ENCODE results near the gene CLMN.

CLMN gene

GRCh38 chr14:95151561-95151960, 168.1 kb downstream of the CLMN start:
- TF ChIP-seq REST (IDR thresholded peaks at IDR 0.05; ENCODE audit: insufficient replicate concordance, low read depth) (no peak), GABPA (IDR thresholded peaks at IDR 0.05; ENCODE audit: low read depth) (no peak), SPI1 (IDR thresholded peaks at IDR 0.05; ENCODE audit: borderline replicate concordance, low read depth) (no peak), POLR2AphosphoS5 (IDR thresholded peaks at IDR 0.05; ENCODE audit: low read depth) (no peak), CTCF (IDR thresholded peaks at IDR 0.05; ENCODE audit: insufficient read depth, low read length) (no peak)
- no peak for DNase-seq (ENCODE audit: low read depth in 1 of 2, low spot score in 1 of 2)
- no peak overlapping the region for H3K4me3 ChIP-seq (replicated peaks; ENCODE audit: insufficient read depth, low read length)
- H3K27me3 ChIP-seq (ENCODE audit: insufficient read depth, poor library complexity, severe bottlenecking), result no peaks in the 10 kb centered on the region
- no peak overlapping the region for H3K27ac ChIP-seq (replicated peaks)

GRCh38 chr14:95150910-95151309, 168.8 kb downstream of the CLMN start:
- no peaks in the 10 kb centered on the region for H3K27me3 ChIP-seq (ENCODE audit: insufficient read depth, poor library complexity, severe bottlenecking)
- no peak overlapping the region for H3K27ac ChIP-seq (replicated peaks)
- H3K4me3 ChIP-seq (replicated peaks; ENCODE audit: insufficient read depth, low read length), result no peak overlapping the region
- TF ChIP-seq SPI1 (IDR thresholded peaks at IDR 0.05; ENCODE audit: borderline replicate concordance, low read depth) (no peak), GABPA (IDR thresholded peaks at IDR 0.05; ENCODE audit: low read depth) (no peak), REST (IDR thresholded peaks at IDR 0.05; ENCODE audit: insufficient replicate concordance, low read depth) (no peak), POLR2AphosphoS5 (IDR thresholded peaks at IDR 0.05; ENCODE audit: low read depth) (no peak), CTCF (IDR thresholded peaks at IDR 0.05; ENCODE audit: insufficient read depth, low read length) (no peak)
- no peak for DNase-seq (ENCODE audit: low read depth in 1 of 2, low spot score in 1 of 2)

GRCh38 chr14:95149441-95149840, 170.3 kb downstream of the CLMN start:
- TF ChIP-seq CTCF (IDR thresholded peaks at IDR 0.05; ENCODE audit: insufficient read depth, low read length), result no peak
- no peak for TF ChIP-seq GABPA (IDR thresholded peaks at IDR 0.05; ENCODE audit: low read depth)
- TF ChIP-seq REST (IDR thresholded peaks at IDR 0.05; ENCODE audit: insufficient replicate concordance, low read depth), result no peak
- no peak for TF ChIP-seq POLR2AphosphoS5 (IDR thresholded peaks at IDR 0.05; ENCODE audit: low read depth)
- no peak for TF ChIP-seq SPI1 (IDR thresholded peaks at IDR 0.05; ENCODE audit: borderline replicate concordance, low read depth)
- Histone ChIP-seq H3K27ac (replicated peaks) (no peak overlapping the region), H3K27me3 (ENCODE audit: insufficient read depth, poor library complexity, severe bottlenecking) (no peaks in the 10 kb centered on the region), H3K4me3 (replicated peaks; ENCODE audit: insufficient read depth, low read length) (no peak overlapping the region)
- no peak for DNase-seq (ENCODE audit: low read depth in 1 of 2, low spot score in 1 of 2)
